ENCODE data around the gene UGGT1.

Gene UGGT1

GRCh38 chr2:128095201-128095600 lies 4.2 kb downstream of the UGGT1 start:
- Histone ChIP-seq H4K20me1 (ENCODE audit: insufficient read depth, low read length, poor library complexity, severe bottlenecking) (peaks cover 25% of the 10 kb centered on the region), H3K4me1 (ENCODE audit: insufficient read depth, low read length, poor library complexity, severe bottlenecking) (peaks cover 35% of the 10 kb centered on the region), H3K36me3 (ENCODE audit: insufficient read depth, low read length) (peaks cover 21% of the 10 kb centered on the region; the same call in 1 of the 2 replicates), H3K9me2 (replicated peaks; ENCODE audit: low read depth, low read length) (no peaks in the 10 kb centered on the region), H3K9me3 (ENCODE audit: insufficient read depth, low read depth, low read length) (no peaks in the 10 kb centered on the region), H3K4me2 (ENCODE audit: low read depth, low read length, poor library complexity, severe bottlenecking) (peak overlapping the region; percentile 82), H2AFZ (ENCODE audit: low read length) (no peak overlapping the region), H3K4me3 (ENCODE audit: low read length, poor library complexity, severe bottlenecking) (peak overlapping the region; percentile 0), H3K9ac (ENCODE audit: low read depth, low read length, poor library complexity, severe bottlenecking) (peak overlapping the region; percentile 15), H3K27me3 (ENCODE audit: insufficient read depth, low read length, poor library complexity, severe bottlenecking) (no peaks in the 10 kb centered on the region), H3F3A (ENCODE audit: low read depth) (no peaks in the 10 kb centered on the region), H3K79me2 (ENCODE audit: insufficient read depth, low read length) (peaks cover 58% of the 10 kb centered on the region)
- no peak for TF ChIP-seq EZH2phosphoT487 (IDR thresholded peaks at IDR 0.05; ENCODE audit: borderline replicate concordance)
- TF ChIP-seq CTCF (conservative IDR thresholded peaks at IDR 0.05; ENCODE audit: low read length): no peak

GRCh38 chr2:128103407-128103806 lies 12.4 kb downstream of the UGGT1 start:
- Histone ChIP-seq H3K4me1 (ENCODE audit: insufficient read depth, low read length, poor library complexity, severe bottlenecking) (no peaks in the 10 kb centered on the region), H2AFZ (ENCODE audit: low read length) (no peak overlapping the region), H3K9me3 (ENCODE audit: insufficient read depth, low read depth, low read length) (no peaks in the 10 kb centered on the region), H3K27me3 (ENCODE audit: insufficient read depth, low read length, poor library complexity, severe bottlenecking) (no peaks in the 10 kb centered on the region), H3K9ac (ENCODE audit: low read depth, low read length, poor library complexity, severe bottlenecking) (no peak overlapping the region), H3F3A (ENCODE audit: low read depth) (no peaks in the 10 kb centered on the region), H3K4me2 (ENCODE audit: low read depth, low read length, poor library complexity, severe bottlenecking) (no peak overlapping the region), H3K4me3 (ENCODE audit: low read length, poor library complexity, severe bottlenecking) (no peak overlapping the region), H3K9me2 (replicated peaks; ENCODE audit: low read depth, low read length) (no peaks in the 10 kb centered on the region), H3K79me2 (ENCODE audit: insufficient read depth, low read length) (peaks cover 29% of the 10 kb centered on the region), H4K20me1 (ENCODE audit: insufficient read depth, low read length, poor library complexity, severe bottlenecking) (no peaks in the 10 kb centered on the region), H3K36me3 (ENCODE audit: insufficient read depth, low read length) (peaks cover 48% of the 10 kb centered on the region)
- TF ChIP-seq CTCF (conservative IDR thresholded peaks at IDR 0.05; ENCODE audit: low read length) (no peak), EZH2phosphoT487 (IDR thresholded peaks at IDR 0.05; ENCODE audit: borderline replicate concordance) (no peak)

GRCh38 chr2:128105072-128105471 lies 14.1 kb downstream of the UGGT1 start:
- Histone ChIP-seq H2AFZ (ENCODE audit: low read length) (no peak overlapping the region), H3K27me3 (ENCODE audit: insufficient read depth, low read length, poor library complexity, severe bottlenecking) (no peaks in the 10 kb centered on the region), H3K4me3 (ENCODE audit: low read length, poor library complexity, severe bottlenecking) (no peak overlapping the region), H3K4me1 (ENCODE audit: insufficient read depth, low read length, poor library complexity, severe bottlenecking) (no peaks in the 10 kb centered on the region), H3K9ac (ENCODE audit: low read depth, low read length, poor library complexity, severe bottlenecking) (no peak overlapping the region), H3F3A (ENCODE audit: low read depth) (no peaks in the 10 kb centered on the region), H3K9me2 (replicated peaks; ENCODE audit: low read depth, low read length) (no peaks in the 10 kb centered on the region), H3K4me2 (ENCODE audit: low read depth, low read length, poor library complexity, severe bottlenecking) (no peak overlapping the region), H3K36me3 (ENCODE audit: insufficient read depth, low read length) (peaks cover 42% of the 10 kb centered on the region), H3K9me3 (ENCODE audit: insufficient read depth, low read depth, low read length) (no peaks in the 10 kb centered on the region), H3K79me2 (ENCODE audit: insufficient read depth, low read length) (peaks cover 29% of the 10 kb centered on the region), H4K20me1 (ENCODE audit: insufficient read depth, low read length, poor library complexity, severe bottlenecking) (no peaks in the 10 kb centered on the region)
- TF ChIP-seq EZH2phosphoT487 (IDR thresholded peaks at IDR 0.05; ENCODE audit: borderline replicate concordance): no peak
- TF ChIP-seq CTCF (conservative IDR thresholded peaks at IDR 0.05; ENCODE audit: low read length): no peak
